ENCODE results near the gene SLC46A1. TPM values are rescaled to one million over a fixed set of nuclear protein-coding genes. Genes with fewer than 3 reads are reported as not detected.

SLC46A1 gene
- polyA plus RNA-seq, 1 donor from 2014 or later: 12.3 TPM

- no peaks in the 10 kb centered on the region for H3K9me3 ChIP-seq (ENCODE audit: low read length)
- no peak overlapping the region for H3K4me3 ChIP-seq (ENCODE audit: low read length)
- no peaks in the 10 kb centered on the region for H3F3A ChIP-seq (ENCODE audit: insufficient read depth, low read length, poor library complexity, severe bottlenecking)
- H3K9me2 ChIP-seq (ENCODE audit: insufficient read depth, low read length): no peaks in the 10 kb centered on the region
- no peak overlapping the region for H3K27ac ChIP-seq (ENCODE audit: low read length)
- H4K20me1 ChIP-seq (ENCODE audit: insufficient read depth): no peaks in the 10 kb centered on the region
- no peaks in the 10 kb centered on the region for H3K27me3 ChIP-seq (ENCODE audit: insufficient read depth, low read depth, low read length)
- no peak overlapping the region for H3K4me2 ChIP-seq (ENCODE audit: low read length)
- no peak for TF ChIP-seq POLR2AphosphoS5 (IDR thresholded peaks at IDR 0.05)
- no peak for TF ChIP-seq MXI1 (conservative IDR thresholded peaks at IDR 0.05; ENCODE audit: poor library complexity, severe bottlenecking)
- TF ChIP-seq SMC3 (conservative IDR thresholded peaks at IDR 0.05; ENCODE audit: poor library complexity): no peak
- no peak for TF ChIP-seq TAF1 (IDR thresholded peaks at IDR 0.05; ENCODE audit: low read depth)
- TF ChIP-seq CTCF (IDR thresholded peaks at IDR 0.05; ENCODE audit: poor library complexity, severe bottlenecking): no peak
- TF ChIP-seq RAD21 (conservative IDR thresholded peaks at IDR 0.05): no peak
- TF ChIP-seq EP300 (conservative IDR thresholded peaks at IDR 0.05; ENCODE audit: poor library complexity, severe bottlenecking): no peak
- no peak for TF ChIP-seq REST (IDR thresholded peaks at IDR 0.05; ENCODE audit: borderline replicate concordance)
- no peak for TF ChIP-seq EZH2 (IDR thresholded peaks at IDR 0.05; ENCODE audit: borderline replicate concordance, insufficient read depth, low read length, poor library complexity, severe bottlenecking)
- peaks cover 5% of the 10 kb centered on the region for H3K36me3 ChIP-seq (ENCODE audit: insufficient read depth, low read length)
- no peak overlapping the region for H2AFZ ChIP-seq (ENCODE audit: low read depth, low read length)
- no peaks in the 10 kb centered on the region for H3K79me2 ChIP-seq (replicated peaks; ENCODE audit: insufficient read depth, low read length)
- H3K9ac ChIP-seq (ENCODE audit: low read length): no peak overlapping the region
These were observed 10.0 kb downstream of the SLC46A1 start for GRCh38 chr17:28395968-28396367.

GRCh38 chr17:28395426-28395825 is 10.6 kb downstream of the SLC46A1 start:
- Histone ChIP-seq H3K9ac (ENCODE audit: low read length) (no peak overlapping the region), H2AFZ (ENCODE audit: low read depth, low read length) (no peak overlapping the region), H3K36me3 (ENCODE audit: insufficient read depth, low read length) (peaks cover 5% of the 10 kb centered on the region), H3K4me2 (ENCODE audit: low read length) (no peak overlapping the region), H3F3A (ENCODE audit: insufficient read depth, low read length, poor library complexity, severe bottlenecking) (no peaks in the 10 kb centered on the region), H3K27me3 (ENCODE audit: insufficient read depth, low read depth, low read length) (no peaks in the 10 kb centered on the region), H3K27ac (ENCODE audit: low read length) (no peak overlapping the region), H4K20me1 (ENCODE audit: insufficient read depth) (no peaks in the 10 kb centered on the region), H3K4me3 (ENCODE audit: low read length) (no peak overlapping the region), H3K9me3 (ENCODE audit: low read length) (no peaks in the 10 kb centered on the region), H3K79me2 (replicated peaks; ENCODE audit: insufficient read depth, low read length) (no peaks in the 10 kb centered on the region), H3K9me2 (ENCODE audit: insufficient read depth, low read length) (no peaks in the 10 kb centered on the region)
- no peak for TF ChIP-seq CTCF (IDR thresholded peaks at IDR 0.05; ENCODE audit: poor library complexity, severe bottlenecking)
- TF ChIP-seq RAD21 (conservative IDR thresholded peaks at IDR 0.05): no peak
- TF ChIP-seq REST (IDR thresholded peaks at IDR 0.05; ENCODE audit: borderline replicate concordance): no peak
- TF ChIP-seq EZH2 (IDR thresholded peaks at IDR 0.05; ENCODE audit: borderline replicate concordance, insufficient read depth, low read length, poor library complexity, severe bottlenecking): no peak
- no peak for TF ChIP-seq POLR2AphosphoS5 (IDR thresholded peaks at IDR 0.05)
- TF ChIP-seq EP300 (conservative IDR thresholded peaks at IDR 0.05; ENCODE audit: poor library complexity, severe bottlenecking): no peak
- no peak for TF ChIP-seq MXI1 (conservative IDR thresholded peaks at IDR 0.05; ENCODE audit: poor library complexity, severe bottlenecking)
- TF ChIP-seq SMC3 (conservative IDR thresholded peaks at IDR 0.05; ENCODE audit: poor library complexity): no peak
- TF ChIP-seq TAF1 (IDR thresholded peaks at IDR 0.05; ENCODE audit: low read depth): no peak
